Stimulated activated CD8-positive, alpha-beta memory T cell treated with anti-CD3 and anti-CD28 coated beads, Interleukin-15, amount 100 ng/mL, for 4 hours (primary cell): Measurements from ENCODE around the gene ASTN2.

Source experiments
- DNase-seq, 2 donors: peaks; one replicate each; pipeline ENCODE4 v3.0.0-alpha.2; 2020; ENCODE audit warnings: low read depth in 2 of 2

ASTN2 gene, protein sequence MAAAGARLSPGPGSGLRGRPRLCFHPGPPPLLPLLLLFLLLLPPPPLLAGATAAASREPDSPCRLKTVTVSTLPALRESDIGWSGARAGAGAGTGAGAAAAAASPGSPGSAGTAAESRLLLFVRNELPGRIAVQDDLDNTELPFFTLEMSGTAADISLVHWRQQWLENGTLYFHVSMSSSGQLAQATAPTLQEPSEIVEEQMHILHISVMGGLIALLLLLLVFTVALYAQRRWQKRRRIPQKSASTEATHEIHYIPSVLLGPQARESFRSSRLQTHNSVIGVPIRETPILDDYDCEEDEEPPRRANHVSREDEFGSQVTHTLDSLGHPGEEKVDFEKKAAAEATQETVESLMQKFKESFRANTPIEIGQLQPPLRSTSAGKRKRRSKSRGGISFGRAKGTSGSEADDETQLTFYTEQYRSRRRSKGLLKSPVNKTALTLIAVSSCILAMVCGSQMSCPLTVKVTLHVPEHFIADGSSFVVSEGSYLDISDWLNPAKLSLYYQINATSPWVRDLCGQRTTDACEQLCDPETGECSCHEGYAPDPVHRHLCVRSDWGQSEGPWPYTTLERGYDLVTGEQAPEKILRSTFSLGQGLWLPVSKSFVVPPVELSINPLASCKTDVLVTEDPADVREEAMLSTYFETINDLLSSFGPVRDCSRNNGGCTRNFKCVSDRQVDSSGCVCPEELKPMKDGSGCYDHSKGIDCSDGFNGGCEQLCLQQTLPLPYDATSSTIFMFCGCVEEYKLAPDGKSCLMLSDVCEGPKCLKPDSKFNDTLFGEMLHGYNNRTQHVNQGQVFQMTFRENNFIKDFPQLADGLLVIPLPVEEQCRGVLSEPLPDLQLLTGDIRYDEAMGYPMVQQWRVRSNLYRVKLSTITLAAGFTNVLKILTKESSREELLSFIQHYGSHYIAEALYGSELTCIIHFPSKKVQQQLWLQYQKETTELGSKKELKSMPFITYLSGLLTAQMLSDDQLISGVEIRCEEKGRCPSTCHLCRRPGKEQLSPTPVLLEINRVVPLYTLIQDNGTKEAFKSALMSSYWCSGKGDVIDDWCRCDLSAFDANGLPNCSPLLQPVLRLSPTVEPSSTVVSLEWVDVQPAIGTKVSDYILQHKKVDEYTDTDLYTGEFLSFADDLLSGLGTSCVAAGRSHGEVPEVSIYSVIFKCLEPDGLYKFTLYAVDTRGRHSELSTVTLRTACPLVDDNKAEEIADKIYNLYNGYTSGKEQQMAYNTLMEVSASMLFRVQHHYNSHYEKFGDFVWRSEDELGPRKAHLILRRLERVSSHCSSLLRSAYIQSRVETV (N-terminal part only)

DNA sequence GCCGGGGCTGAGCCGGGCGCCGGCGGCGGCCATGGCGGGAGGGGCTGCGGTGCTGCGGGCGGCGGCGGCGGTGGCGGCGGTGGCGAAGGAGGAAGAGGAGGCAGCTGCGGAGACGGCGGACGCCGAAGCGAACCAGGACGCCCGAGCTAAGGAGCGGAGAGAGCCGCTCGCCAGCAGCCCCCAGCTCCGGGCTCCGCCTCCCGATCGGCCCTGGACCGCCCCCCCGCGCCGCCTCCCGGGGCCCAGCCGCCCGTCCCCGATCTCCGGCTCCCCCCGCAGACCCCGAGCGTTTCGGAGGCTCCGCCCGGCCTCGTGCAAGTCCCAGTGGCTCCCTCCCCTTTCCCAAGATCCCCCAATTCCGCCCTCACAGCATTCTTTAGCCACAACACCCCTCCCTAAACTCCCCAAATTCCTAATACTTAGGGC lies at the start of gene ASTN2:
TSS of gene ASTN2 (minus strand) at position 152 of the 426 bp plus-strand sequence. CDS start at position 33, 119 bp downstream.
- DNase-seq: no peak

DNA sequence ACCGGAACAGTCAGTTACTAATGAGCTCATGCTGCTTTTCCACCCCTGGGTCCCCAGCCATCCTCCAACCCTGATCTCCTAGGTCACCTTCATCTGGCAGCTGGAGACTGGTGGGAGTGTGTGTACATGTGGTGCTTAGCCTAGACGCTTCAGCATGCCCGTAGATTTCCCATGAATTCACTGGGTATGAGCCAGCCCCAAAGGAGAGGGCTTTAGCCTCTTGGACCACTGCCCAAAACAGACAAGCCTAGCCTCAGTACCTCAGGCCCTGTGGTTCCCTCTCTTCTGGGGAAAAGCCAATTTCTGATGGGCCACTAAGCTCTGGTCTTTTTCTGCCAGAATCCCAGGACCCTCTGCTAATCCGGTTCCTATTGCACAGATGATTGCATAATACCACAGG lies 48.0 kb upstream of the ASTN2 start:
- no peak for DNase-seq

DNA sequence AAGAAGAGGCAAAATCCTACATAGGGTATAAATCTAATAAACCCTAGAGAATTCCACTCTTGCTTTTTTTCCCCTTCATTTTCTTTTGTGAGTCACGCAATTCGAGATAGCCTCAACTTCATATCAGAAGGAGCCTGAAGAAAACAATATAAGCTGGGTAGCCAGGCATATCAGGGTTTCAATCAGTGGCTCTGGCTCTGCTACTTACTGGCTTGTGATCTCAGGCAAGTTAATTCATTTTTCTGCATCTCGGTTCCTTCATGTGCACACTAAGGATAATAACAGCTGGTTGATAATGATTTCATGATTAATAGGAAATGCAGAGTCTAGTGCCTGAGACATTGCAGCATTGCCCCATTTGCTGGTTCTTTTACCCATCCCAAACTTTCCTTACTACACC lies 46.5 kb upstream of the ASTN2 start:
- no peak for DNase-seq

DNA sequence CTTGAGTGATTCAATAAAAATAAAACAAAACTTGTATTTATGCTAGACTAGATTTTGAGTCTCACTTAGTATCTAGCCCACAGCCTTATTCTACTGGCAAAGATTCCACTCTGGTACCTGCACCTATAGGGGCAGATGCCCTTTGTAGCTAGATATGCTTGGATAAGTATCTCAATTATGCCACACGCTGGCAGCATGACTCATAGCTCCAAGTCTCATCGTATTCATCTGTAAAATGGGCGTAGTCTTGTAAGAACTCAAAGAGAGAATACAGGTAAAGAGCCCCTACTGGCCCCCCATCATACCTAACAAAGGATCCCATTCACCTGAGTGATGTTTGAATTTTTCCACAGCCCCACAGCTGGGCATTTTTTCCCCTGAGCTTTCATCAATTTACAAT lies 45.9 kb upstream of the ASTN2 start:
- DNase-seq: no peak

DNA sequence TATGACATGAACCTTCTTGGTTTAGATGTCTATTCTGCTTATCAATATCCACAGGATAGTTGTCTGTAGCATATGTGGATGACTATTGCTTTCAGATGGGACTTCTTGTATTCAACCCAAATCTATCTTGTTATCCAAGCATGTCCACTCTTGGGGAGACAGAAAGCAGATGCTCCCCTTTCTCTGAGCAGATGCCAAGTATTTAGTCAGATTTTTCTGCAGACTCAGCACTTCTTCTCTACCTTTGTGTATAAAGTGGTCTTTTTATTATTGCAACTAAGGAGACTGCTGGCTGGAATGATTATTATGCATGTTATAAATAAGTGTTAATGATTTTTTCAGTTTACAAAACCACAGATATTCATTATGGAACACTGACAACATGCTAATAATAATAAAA lies 45.1 kb upstream of the ASTN2 start:
- DNase-seq: no peak

DNA sequence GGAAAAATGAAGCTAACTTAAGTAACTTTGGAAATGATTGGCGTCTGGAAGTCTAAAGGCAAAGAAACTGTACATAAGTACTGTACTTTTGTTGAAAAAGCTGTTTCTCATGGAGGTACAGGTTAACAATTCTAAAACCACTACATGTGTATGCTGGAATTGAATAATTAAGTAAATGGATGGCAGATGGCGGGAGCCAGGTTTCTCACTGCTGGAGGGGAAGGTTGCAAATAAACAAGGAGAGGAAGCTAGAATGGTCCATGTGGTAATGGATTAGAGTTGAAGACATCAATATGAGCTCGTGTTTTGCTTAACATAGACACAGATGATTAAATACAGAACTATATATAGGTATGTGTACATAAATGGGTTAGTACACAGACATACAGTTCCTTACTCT lies 43.2 kb upstream of the ASTN2 start:
- no peak for DNase-seq

DNA sequence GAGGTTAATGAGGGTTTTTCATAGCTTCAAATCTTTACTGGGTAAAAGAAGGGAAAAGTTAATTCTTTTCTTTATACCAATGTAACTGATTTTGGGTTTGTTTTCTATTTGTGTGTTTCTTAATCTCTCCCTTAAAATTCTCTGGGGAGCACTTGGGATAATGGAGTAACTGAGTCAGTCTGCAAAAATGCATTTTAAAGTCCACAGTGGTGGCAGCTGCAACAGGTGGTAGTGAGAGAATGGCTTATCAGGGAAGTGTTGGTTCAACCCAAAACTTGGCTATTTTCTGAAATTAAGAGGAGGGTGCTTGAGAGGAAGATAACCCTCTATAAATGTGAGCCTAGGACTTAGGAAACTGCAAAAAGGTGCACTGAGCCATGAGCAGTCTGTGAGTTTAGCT lies 39.9 kb upstream of the ASTN2 start:
- DNase-seq: no peak

DNA sequence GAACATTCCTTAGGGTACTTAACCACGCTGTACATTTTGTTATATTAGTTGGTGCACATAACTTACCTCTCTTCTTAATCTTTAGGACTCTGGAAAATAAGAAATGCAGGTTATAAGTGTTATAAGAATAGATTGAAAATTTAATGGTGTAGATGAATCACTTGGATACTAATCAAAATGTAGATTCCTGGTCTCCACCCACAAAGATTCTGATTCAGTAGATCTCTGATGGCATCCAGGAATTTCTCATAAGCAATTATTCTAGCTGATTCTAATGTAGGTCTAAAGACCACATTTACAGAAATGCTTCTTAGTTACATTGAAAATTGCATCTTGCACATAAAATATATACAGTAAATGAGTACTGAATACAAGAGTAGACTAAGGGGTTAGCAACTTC lies 38.9 kb upstream of the ASTN2 start:
- DNase-seq: no peak

DNA sequence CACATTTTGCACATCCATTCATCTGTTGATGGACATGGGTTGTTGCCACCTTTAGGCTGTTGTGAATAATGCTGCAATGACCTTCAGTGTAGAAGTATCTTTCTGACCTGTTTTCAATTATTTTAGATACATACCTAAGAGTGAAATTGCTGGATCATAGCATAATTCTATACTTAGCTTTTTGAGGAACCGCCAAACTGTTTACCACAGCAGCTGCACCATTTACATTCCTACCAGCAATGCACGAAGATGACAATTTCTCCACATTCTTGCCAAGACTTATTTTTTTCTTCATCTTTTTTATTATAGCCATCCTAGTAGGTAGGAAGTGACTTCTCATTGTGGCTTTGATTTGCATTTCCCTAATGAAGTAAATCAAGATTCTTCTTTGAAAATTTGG lies 36.5 kb upstream of the ASTN2 start:
- DNase-seq: no peak

DNA sequence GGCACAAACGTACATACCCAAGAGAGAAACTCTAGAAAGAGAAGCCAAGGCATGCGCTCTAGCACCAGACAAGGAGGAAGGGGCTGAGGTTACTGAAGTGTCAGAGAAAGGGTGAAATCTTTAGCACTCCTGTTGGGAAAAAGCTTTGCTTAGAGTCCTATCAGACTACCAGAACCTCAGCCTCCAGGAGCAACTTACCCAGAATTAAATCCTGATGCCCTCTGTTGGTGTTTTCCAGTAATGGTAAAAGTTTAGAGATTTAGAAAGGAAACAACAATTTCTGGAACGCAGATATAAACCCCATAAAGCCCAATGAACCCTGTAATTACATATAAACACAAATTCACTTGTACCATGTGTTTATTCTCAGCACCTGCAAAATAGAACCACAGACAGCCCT lies 33.2 kb upstream of the ASTN2 start:
- DNase-seq: no peak

DNA sequence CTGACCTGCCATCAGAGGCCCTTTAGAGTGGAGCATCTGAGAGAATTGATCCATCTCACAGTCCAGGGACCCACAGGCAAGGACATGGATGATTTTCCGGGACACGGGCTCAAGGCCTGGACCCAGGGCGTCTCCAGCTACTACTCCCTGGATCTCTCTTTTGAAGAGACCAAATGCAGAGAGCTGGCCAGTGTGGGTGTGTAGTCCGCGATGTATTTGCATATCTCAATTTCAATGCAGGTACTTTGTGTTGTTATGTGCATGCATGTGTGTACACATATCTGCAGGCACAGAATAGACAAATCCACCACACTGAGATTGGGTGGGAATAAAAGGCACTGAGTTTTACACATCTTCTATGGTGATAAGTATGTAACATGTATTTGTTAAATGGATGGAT lies 30.8 kb upstream of the ASTN2 start:
- no peak for DNase-seq

DNA sequence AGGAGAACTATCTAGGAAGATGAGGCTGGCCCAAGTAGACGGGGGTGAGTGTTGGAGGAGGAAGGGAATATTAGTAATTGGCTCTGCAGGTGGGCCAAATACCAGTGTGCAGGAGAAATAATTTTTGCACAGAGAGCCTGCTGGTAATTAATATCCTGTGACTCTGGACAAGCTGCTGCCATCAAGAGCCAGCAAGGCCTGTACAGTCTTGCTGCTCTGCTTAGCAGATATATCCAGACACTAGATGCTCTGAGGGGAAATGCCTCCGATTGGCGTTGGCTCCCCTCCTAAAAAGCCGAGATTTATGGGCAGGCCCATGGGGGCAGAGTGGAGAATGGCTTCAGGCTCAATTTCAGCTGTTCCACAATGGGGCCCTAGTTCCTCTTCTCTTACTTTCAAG lies 29.6 kb upstream of the ASTN2 start:
- no peak for DNase-seq

DNA sequence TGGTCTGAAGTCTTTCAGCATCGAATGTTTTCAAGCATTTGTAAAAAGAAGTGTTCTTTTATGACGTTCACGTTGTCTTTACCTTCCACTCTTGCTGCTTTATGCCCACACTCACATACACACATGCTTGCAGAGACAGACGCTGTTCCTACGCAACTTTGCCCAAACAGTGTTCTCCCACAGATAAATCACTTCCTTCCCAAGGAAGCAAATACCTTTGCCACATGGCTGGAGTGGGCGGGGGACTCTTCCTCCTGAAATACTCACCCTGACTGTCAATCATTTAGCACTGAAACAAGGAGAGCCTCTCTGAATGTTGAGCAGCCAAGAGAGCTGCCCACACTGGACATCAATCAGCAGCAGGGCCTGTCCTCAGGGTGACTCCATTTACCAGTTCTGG lies 22.4 kb upstream of the ASTN2 start:
- no peak for DNase-seq

DNA sequence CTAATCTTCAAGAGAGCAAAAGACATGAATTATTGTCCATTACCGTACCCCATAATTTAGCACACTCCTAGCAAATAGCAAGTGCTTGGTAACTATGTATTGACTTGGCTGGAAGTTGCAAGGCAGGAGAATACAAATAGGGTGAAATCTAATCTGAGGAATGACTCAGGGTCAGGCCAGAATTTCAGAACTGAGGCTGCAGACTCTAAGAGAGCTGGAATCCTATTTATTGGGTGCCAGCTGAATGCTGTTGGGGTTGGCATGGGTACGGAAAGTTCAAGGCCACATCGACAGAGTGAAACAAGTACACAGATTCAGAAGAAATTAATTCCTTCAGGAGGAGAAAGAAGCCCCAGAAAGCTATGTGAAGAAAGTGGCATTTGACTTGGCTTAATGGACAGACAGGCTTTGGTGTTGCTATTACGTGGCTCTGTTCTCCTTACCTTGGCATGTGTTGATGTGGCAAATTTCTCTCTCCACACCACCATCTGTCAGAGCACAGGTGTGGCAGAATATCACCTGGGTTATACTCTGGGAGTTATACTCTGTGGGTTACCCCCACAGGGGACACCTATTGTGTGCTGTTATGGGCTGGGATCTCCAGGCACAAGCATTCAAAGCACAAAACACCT lies 20.9 kb upstream of the ASTN2 start:
- no peak for DNase-seq

DNA sequence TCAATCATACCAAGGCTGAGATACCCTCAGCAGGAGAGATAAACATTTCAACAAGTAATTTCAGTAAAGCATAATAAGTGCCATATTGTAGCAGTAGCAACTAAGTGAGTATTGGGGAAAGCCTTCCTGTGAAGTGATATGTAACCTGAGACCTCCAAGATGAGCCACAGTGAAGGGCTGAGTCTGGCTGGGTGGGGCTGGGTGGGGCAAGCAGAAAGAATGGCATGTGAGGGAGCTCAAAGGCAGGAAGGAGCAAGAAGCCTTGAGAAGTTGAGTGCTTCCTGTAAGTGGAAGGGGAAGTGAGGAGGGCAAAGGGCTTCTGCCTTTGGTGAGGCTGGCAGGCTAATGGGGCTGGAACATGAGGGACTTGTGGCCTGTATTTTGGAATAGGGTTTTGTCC lies 19.7 kb upstream of the ASTN2 start:
- no peak for DNase-seq

DNA sequence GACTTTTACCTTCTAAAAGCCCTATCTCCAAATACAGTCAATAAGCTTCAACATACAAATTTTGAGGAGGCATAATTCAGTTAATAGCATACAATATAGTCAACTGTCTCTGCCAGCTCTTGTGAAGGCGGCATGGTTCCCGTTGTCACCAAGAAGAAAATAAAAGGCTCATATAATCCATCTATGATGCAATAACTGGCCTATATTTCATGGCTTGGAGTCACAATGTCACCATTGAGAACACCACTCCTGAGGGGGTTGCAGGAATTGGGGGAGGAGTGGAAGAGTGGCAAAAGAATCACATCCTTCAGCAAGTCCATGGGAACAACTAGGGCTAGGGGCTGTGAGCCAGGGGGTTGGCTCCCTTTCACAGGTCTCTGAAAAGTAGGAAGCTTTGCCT lies 16.0 kb upstream of the ASTN2 start:
- no peak for DNase-seq

DNA sequence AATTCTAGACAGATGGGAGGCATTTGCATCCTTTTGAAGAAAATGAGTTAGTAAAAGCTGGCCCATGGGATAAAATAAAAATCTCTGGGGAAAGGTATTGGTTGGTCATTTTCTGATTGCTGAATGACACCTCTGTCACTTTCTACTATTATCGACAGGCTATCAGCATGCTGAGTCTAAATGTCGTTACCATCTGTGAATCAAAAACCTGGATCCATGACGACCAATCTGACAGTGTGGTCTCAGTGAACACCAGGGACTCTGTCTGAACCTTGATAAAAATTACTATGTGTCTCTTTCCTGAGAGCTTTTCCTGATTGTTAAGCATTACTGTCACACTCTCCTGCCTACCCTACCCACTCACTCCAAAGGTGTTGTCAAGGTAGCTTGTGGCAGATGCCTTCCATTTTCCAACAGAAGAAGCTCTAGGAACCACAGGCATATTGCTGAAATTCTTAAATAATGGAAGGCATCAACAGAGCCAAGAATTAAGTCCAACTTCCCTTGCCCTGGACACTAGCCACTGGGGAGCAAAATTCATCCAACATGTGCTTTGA lies 12.6 kb upstream of the ASTN2 start:
- DNase-seq: no peak

DNA sequence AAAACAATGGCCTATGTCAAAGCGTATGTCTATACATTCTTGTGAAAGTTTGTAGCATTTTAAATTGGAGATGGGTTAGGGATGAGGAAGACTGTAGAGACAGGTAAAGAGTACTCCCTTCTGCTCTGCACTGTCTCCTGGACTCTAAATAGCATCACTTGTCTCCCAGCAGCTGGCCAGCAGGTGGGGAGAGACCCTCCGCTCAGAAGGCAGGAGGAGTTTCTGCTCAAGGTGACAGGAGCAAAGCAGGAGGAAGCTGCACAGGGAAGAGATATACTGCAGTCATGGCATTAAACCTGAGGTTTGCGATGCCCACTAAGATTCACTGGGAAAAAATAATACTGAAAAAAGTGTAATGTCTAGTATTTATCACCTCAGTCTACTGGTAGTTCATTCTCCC lies 10.7 kb upstream of the ASTN2 start:
- DNase-seq: no peak

DNA sequence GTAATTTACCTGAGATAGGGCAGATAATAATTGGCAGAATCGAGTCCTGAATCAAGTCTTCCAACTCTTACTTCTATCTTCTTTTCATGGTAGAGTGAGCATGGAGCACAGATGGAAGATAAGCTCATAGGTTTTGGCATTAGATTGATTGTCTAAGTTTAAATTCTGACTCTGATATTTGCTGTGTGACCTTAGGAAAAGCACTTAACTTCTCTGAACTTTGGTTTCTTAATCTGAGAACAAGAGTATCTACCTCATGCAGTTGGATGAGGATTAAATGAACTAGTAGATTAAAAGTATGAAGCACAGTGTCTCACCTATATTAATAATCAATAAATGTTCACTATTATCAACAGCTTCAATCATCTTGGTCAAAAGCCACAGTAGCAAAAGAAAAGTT lies 9.4 kb upstream of the ASTN2 start:
- no peak for DNase-seq

DNA sequence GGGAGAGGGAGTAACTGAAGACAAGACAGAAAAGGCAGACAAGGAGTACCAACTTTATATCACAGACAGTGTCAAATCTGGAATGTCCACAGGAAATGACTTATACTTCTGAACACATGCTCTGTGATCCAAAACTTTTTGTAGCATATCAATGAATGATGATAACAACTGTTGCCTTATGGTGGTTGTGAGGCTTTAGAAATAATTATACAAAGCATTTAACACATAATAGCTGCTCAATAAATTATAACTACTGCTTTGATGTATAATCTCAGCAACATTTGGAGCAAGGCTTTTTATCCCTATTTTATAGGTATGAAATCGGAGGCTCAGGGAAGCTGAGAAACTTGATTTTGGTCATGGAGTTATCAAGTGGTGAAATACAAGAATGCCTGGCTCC lies 3.3 kb upstream of the ASTN2 start:
- no peak for DNase-seq

DNA sequence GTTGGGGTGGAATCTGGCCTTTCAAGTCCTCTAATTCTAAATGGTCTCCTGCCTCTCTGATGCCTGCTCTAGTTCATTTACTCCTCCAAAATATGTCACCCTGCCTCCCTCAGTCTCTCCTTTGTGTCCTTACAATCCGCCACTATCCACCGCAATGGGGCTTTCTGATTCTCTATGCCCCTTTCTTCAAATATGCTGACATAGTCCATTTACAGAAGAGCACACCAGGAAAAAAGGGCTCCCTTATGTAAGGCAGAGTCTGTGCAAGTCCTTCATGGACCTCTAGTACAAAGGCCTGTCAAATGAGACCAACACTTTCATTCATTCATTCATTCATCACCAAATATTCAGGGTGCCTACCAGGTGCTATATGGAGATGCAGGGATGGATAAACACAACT lies 2.0 kb upstream of the ASTN2 start:
- DNase-seq: no peak
